Measurements from ENCODE around the gene RAD51B.

GRCh38 chr14:68687746-68688145 lies 868.2 kb downstream of the RAD51B start:
- TF ChIP-seq SRF (CRISPR knock-in tag; IDR thresholded peaks at IDR 0.05) (no peak), ZNF592 (IDR thresholded peaks at IDR 0.05) (no peak), EP300 (IDR thresholded peaks at IDR 0.05; ENCODE audit: low read length) (no peak), NR2C2 (CRISPR knock-in tag; IDR thresholded peaks at IDR 0.05) (no peak), NR2C2 (tag; IDR thresholded peaks at IDR 0.05) (no peak), ZNF124 (CRISPR knock-in tag; IDR thresholded peaks at IDR 0.05) (no peak), SMARCA5 (IDR thresholded peaks at IDR 0.05) (no peak)

Data from K562 (cell line).